Ramos (cell line): Measurements from ENCODE around the gene WFIKKN2.
"Not testable (repeated sequence)": the region's sequence is repeated elsewhere in the genome, so short reads cannot be mapped to it uniquely, and the experiment has no call there.

ENCODE experiments used
- in situ Hi-C: fragments of 300-500 bp; cut with MboI; formaldehyde crosslinking; loops from one replicate; pipeline ENCODE4 v1.14.3; 2022; ENCODE audit warnings: low sequenced_read_pairs; ENCODE audit not compliant: unreplicated experiment

WFIKKN2 gene, protein sequence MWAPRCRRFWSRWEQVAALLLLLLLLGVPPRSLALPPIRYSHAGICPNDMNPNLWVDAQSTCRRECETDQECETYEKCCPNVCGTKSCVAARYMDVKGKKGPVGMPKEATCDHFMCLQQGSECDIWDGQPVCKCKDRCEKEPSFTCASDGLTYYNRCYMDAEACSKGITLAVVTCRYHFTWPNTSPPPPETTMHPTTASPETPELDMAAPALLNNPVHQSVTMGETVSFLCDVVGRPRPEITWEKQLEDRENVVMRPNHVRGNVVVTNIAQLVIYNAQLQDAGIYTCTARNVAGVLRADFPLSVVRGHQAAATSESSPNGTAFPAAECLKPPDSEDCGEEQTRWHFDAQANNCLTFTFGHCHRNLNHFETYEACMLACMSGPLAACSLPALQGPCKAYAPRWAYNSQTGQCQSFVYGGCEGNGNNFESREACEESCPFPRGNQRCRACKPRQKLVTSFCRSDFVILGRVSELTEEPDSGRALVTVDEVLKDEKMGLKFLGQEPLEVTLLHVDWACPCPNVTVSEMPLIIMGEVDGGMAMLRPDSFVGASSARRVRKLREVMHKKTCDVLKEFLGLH

DNA sequence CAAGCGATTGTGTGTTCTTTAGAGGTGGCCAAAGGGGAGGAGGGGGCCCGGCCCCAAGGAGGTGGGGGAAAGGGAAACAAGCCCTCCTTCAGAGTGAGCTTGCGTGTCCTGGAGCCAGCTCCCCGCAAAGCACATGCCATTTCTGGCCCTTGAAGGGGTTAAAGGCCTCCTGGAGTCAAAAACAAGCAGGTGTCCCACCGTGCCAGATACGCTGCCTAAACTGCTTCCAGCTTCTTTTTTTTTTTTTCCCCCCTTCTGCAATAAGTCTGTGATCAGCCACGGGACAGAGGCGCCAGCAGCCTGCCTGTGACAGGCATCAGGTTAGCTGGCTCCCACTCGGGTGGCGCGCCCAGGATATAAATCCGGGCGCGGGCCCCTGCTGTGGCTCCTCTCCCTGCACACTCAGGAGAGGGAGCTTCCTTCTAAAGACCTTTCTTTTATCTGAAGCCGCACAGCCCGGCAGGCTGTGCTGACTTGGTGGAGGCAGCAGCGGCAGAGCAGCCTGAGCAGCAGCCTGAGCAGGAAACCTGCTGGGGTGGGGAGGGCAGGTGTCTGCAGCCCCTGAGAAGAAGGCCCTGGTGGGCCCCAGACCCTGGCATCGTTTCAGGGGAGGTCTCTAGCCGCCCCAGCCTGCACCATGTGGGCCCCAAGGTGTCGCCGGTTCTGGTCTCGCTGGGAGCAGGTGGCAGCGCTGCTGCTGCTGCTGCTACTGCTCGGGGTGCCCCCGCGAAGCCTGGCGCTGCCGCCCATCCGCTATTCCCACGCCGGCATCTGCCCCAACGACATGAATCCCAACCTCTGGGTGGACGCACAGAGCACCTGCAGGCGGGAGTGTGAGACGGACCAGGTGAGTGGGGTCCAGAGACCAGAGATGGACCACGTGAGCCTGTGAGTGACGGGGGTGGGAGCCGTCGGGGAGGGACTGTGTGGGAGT is at the start of gene WFIKKN2:
WFIKKN2 (plus strand) TSS at position 286 of the 934 bp plus-strand sequence; CDS start at position 638, 352 bp downstream.
- in situ Hi-C loops, result no loop called here

DNA sequence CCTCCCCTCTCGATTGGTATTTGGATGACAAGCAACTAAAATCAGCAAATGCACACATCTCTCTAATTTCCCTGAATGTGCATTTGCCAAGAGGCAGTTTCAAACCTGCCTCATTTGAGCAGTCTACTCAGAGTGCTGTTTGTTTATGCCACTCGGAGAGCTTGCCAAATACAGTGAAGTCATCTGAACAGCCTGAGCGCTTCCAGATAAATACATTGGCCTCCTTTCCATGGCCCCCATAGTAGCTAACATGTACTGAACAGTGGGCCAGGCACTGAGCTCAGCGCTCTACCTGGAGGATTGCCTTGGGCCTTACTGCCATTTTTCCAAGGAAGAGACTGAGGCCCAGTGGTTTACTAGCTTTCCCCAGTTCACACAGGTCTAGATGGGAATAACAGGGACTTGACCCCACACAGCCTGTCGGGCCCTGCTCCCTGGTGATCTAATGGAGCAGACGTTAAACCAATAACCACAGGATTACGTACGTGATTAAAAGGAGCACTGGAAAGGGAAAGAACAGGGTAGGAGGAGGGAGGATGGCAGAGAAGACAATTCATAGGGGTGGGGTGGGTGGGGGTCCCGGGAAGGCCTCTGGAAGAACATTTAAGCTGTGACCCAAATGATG is 49.3 kb upstream of the WFIKKN2 start:
- in situ Hi-C loops, result no loop called here

DNA sequence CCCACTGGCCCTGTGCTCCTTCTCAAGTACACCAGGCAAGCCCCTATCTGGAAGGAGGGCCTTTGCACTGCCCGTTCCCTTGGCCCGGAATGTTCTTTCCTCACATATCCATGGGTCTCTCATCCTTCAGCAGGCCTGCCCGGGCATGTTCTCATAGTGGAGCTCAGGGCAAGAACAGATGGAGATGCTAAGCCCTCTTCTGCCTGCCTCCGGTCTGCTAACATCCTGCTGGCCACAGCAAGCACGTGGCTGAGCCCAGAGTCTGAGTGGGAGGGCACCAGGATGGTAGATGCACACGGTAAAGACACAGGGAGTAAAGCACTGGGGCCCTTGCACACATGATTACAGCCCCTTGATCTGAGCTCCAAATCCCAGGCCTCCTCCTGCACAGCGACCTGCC is 48.3 kb upstream of the WFIKKN2 start:
- in situ Hi-C loops, result no loop called here

DNA sequence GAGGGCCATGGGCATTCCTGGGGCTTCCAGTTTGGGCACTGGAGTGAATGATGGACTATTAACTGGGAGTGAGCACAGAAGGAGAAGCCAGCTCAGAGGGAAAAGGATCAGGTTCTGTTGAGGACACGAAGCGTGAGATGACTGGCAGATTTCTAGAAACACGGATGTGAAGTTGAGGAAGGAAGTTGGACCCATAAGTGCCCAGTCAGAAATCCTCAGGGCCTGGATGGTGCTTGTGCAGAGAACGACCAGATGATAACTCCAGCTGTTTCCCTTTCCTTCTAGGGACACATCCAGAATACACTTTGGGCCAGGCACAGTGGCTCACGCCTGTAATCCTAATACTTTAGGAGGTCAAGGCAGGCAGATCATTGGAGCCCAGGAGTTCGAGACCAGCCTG is 44.8 kb upstream of the WFIKKN2 start:
- in situ Hi-C loops, result no loop called here

DNA sequence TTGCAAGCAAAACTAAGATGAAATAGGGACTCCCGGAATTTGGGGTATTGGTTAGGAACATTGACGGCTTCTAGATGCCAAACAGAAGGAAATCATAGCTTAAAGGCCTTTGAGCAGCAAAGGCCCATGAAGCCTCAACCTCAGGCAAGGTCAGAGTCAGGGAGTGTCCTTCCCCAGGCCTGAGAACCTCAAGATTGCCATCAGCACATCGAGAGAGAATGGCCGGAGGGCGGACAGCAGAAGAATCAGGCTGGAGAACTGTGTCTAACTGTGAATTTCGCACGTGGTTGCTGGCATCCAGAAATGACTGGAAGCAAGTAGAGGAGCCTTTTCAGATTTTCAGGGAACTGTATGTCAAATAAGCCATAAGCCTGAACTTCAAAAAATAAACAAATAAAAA is 43.3 kb upstream of the WFIKKN2 start:
- in situ Hi-C loops, result no loop called here

DNA sequence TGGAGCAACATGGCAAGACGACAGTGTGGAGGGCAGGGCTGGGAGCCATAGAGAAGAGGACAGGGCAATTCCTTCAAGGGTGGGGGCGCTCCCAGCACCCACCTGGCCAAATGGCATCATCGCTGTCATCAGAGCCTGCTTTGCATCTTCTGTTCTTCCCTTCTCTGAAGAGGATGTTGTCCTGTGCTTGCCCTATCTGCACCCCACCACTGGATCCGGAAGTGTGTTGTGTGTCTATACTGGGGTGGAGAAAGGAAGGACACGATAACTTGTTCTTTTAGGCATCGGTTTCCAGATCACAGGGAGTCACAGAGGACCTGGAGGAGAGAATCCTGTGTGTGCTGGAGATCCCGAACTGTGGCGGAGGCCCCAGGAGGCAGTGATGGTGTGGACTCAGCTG is 42.4 kb upstream of the WFIKKN2 start:
- in situ Hi-C loops, result no loop called here

DNA sequence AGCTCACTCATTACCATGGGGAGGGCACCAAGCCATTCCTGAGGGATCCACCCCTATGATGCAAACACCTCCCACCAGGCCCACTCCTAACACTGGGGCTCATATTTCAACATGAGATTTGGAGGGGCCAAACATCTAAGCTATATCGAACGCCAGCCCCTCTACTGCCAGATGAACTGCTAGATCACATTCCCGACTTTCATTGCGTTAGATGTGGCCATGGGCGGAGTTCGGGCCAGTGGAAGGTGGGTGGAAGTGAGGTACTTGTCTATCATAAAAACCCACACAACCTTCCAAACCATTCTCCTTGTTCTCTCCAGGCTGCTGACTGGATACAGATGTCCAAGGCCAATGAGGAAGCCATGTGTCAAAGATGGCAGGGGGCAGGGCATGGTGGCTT is 41.0 kb upstream of the WFIKKN2 start:
- in situ Hi-C loops, result no loop called here

DNA sequence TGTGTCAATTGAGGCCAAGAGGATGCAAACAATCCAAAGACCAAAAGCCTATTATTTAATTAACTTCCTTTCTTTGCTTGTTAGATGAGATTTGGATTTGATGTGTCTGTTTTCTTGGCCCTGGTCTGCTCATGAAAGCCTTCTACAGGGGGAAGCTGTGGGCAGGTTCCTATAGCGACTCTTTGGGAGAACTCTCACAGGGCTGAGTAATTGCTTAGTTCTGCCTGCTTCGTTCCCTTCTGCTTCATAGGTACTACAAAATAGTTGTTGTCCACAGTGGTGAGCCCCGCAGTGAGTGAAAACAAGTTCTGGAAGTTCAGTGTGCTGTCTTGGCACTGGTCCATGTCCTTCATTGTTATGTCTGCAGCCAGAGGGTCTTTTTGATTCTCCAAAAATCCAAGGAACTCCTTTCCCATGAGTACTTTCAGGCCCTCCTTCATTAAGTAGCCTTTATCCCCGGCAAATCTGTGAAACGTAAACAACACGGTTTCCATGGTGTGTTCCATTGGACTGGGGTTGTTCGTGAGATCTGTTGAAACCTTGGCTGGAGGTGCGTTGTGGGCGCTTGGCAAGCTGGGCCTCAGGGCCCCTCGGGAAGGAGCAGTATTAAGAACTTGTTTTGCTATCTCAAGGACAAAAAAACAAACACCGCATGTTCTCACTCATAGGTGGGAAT is 38.1 kb upstream of the WFIKKN2 start:
- in situ Hi-C loops, result no loop called here

DNA sequence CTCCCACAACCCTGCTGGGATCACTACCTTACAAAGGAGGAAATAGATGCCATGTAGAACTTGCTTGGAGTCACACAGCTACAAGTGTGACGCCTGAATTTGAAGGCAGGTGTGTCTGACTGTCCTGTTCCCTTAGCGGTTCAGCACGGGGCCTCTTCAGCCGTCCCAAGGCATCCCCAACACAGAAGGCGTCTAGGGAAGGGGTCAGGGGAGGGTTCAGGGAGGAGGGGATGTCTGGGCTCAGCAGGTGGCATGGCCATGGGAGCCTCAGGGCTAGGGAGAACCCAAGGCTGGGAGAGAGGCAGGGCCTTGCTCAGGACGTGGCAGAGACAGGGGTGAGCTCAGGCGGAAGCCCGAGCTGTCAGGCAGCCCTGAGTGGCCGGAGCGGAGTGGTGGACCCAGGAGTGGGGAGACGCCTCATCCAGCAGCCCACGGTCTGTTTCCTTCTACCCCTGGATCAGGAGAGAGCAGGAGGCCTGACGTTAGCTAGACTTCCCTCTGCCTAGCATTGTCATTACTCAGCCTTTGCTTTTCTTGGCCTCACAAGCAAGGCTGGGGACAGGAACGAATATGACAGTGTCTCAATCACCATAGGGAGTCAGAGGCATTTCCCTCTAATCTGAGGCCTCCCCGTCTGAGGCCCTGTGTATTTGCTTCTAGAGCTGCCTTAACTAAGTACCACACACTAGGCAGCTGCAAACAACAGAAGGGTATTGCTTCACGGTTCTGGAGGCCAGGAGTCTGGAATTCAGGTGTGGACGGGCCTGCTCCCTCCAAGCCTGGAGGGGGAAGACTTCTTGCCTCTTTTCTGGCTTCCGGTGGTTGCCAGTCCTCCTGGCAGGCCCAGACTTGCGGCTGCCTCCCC is 36.7 kb upstream of the WFIKKN2 start:
- in situ Hi-C loops, result no loop called here

DNA sequence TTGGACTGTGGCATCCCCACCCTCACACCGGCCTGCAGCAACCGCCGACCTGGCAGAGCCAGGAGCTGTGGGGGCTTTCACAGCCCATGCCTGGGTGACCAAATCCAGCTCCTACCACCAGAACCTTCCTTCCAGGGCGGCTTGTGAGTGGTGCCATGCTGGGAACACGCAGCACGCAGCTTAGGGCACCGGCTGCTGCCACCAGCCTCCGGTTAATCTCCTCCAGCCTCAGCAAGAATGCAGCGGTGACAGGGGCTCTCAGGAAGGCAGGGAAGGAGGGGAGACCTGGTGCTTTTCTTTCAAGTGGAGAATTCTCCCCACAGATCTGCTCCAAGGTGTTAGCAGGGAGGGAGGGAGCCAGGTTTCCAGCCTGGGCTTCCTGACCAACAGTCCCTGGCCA is 35.8 kb upstream of the WFIKKN2 start:
- in situ Hi-C loops, result no loop called here

DNA sequence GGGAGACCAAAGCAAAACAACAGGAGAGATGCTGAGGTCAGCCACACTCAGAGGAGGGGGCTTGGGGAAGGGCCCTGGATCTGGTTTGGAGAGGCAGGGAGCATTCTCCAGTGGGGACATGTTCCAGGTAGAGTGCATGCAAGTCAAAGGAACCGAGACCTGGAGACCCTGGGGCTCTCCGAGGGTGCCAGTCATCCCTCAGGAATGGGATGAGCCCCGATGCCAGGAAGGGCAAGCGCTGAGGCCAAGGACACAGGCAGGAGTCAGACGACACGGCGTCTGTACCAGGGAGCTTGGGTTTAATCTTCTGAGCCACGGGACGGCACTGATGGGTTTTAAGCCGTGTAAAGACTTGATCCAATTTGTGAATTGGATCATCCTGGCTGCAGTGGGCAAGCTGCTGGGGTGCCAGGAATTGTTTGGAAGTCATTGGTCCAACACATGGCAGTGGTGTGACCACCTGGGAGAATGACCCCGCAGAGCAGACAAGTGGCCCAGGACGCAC is 35.1 kb upstream of the WFIKKN2 start:
- in situ Hi-C loops, result no loop called here

DNA sequence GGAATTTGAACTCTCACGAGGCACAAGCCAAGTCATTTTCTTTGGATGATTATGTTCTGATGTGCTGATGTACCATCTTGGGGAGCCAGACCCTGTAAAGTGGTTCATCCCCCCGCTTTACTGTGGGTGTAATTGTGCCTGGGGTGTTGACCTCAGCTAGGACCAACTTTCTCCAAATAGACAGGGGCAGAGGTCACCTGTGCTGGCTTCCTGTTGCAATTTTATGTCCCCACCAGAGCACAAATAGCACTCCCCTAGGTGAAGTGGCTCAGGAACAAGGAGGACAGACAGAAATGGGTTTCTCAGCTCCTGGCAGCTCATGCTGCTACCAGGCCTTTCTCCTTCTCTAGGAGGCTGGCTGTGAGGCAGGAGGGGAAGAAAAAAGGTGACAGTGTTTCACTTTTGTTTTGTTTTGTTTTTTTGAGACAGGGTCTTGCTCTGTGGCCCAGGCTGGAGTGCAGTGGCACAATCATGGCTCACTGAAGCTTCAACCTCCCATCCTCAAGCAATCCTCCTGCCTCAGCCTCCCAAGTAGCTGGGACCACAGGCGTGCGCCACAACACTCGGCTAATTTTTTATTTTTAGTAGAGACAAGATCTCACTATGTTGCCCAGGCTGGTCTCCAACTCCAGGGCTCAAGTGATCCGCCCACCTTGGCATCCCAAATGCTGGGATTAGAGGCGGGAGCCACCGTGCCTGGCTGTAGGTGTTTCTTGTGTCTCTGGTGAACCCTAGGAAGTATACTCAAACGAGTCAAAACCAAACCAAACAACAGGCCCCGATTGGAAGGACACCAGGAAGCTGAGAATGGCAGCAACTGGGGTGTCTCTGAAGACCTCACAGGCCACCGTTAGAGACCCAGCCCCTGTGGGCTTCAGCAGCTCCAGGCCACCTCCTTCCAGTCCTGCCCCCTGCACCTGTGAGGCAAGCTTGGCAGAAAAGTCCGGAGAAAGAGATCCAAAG is 32.5 kb upstream of the WFIKKN2 start:
- in situ Hi-C loops, result no loop called here

DNA sequence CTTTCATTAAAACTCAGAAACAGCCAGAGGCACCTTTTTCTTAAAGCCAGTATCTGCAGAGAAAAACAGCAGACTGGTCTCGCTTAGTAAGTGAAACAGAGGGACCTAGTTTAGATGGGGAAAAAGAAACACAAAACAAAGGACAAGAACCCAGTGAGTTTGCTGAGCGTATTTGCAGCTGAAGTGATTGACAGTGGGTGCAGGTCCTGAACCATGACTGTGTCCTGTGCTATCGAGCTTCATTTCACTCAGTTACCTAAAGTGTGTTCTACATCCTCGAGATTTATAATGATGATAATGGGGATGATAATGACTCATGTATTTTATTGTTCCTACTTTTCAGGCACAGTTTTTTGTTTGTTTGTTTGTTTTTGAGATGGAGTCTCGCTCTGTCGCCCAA is 31.7 kb upstream of the WFIKKN2 start:
- in situ Hi-C loops, result no loop called here

DNA sequence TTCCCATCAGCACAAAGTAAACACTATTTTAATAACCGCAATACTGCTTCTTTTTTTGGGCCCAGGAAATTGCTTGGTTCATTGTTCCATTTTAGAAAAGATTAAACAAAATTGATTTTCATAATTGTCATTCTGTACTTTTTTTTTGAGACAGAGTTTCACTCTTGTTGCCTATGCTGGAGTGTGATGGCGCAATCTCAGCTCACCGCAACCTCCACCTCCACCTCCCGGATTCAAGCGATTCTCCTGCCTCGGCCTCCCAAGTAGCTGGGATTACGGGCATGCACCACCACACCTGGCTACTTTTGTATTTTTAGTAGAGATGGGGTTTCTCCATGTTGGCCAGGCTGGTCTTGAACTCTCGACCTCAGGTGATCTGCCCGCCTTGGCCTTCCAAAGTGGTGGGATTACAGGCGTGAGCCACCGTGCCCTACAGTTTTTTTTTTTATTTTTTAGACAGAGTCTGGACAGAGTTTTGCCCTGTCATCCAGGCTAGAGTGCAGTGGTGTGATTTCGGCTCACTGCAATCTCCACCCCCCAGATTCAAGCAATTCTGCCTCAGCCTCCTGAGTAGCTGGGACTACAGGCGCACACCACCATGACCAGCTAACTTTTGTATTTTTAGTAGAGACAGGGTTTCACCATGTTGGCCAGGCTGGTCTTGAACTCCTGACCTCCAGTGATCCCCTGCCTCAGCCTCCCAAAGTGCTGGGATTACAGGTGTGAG is 30.5 kb upstream of the WFIKKN2 start:
- in situ Hi-C loops, result not testable (repeated sequence)

DNA sequence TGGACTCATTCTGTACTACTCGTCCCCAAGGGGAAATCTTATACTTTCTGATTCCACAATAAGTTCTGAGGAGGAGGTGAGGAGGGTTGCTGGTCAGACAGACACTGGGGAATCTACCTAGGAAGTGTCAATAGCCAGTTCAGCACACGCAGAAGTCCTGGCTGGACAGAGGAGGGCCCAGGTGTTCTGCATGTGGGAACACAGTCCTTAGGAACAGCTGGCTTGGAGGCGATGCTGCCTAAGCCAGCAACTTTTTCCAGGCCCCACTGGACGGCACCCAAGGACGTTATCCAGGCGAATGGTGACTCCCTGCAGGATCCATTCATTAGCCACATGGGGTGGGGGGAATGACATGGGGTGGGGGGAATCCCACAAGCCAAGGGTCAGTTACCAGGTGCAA is 29.9 kb upstream of the WFIKKN2 start:
- in situ Hi-C loops, result no loop called here

DNA sequence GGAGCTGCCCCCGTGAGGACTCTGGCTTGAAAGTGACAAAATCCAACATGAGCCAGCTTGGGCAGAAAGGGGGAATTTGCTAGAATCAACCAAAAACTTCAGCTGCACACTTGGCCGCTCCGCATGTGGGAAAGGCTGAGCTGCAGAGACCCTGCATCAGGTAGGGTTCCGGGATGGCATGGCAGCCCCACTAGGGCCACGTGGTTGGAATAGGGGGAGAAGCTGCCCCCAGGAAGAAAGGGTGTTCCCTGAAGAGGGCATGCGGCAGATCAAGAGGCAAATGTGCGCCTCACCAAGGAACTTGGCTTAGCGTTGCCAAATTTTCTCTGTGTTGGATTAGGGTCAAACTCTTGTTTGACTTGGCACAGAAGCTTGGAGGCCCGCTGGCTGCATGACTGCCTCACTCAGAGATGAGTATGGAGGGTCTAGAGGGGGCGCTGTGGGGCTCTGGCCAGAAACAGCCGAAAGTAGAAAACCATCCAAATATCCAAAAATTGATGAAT is 29.2 kb upstream of the WFIKKN2 start:
- in situ Hi-C loops, result no loop called here

DNA sequence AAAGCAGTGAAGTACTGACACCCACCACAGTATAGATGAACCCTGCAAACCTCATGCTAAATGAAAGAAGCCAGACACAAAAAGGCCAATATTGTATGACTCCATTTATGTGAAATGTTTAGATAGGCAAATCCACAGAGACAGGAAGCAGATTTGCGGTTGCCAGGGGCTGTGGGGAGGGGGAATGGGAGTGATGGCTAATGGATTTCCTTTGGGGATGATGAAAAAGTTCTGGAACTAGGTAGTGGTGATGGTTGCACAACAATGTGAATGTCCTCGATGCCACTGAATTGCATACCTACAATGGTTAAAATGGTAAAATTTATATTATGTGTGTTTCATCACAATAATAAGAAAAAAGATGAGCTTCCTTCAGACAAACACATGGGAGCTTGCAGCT is 28.4 kb upstream of the WFIKKN2 start:
- in situ Hi-C loops, result no loop called here
